HepG2 (cell line): ENCODE measurements around the gene PTPRM. TPM values are rescaled to one million over a fixed set of nuclear protein-coding genes. Genes with fewer than 3 reads are reported as not detected.

Experiments used
- DPF2 ChIP-seq: sonication (generic); formaldehyde crosslinking; IDR thresholded peaks from 2 replicates; pipeline ENCODE4 v1.4.0; 2020; ENCODE audit warnings: mild to moderate bottlenecking, low read depth, missing genetic modification reagents, borderline replicate concordance
- ETV5 ChIP-seq: IDR thresholded peaks from 2 replicates; pipeline ENCODE4 v1.6.1; 2018; ENCODE audit warnings: missing biosample characterization, missing genetic modification reagents, inconsistent platforms, borderline replicate concordance
- FUBP1 ChIP-seq: sonication (generic); formaldehyde crosslinking; IDR thresholded peaks from 2 replicates; pipeline ENCODE4 v1.5.1; 2020; ENCODE audit warnings: missing genetic modification reagents, mild to moderate bottlenecking, borderline replicate concordance
- IRX3 ChIP-seq: sonication (generic); formaldehyde crosslinking; IDR thresholded peaks from 2 replicates; pipeline ENCODE4 v1.8.1; 2023; ENCODE audit warnings: mild to moderate bottlenecking, low read depth, missing genetic modification reagents, borderline replicate concordance
- MYPOP ChIP-seq: sonication (generic); formaldehyde crosslinking; IDR thresholded peaks from 2 replicates; pipeline ENCODE4 v1.8.1; 2023; ENCODE audit warnings: mild to moderate bottlenecking, moderate library complexity, missing genetic modification reagents
- NFIC ChIP-seq: IDR thresholded peaks from 2 replicates; pipeline ENCODE4 v1.6.1; 2012; ENCODE audit warnings: mild to moderate bottlenecking, low read length, inconsistent platforms
- ONECUT2 ChIP-seq: sonication (generic); formaldehyde crosslinking; IDR thresholded peaks from 2 replicates; pipeline ENCODE4 v1.4.0; 2020; ENCODE audit warnings: missing genetic modification reagents
- RORA ChIP-seq: sonication (generic); formaldehyde crosslinking; IDR thresholded peaks from 2 replicates; pipeline ENCODE4 v1.5.0; 2020; ENCODE audit warnings: mild to moderate bottlenecking, missing genetic modification reagents, moderate library complexity
- STAT6 ChIP-seq: sonication (generic); formaldehyde crosslinking; IDR thresholded peaks from 2 replicates; pipeline ENCODE4 v1.4.0; 2020; ENCODE audit warnings: missing genetic modification reagents, mild to moderate bottlenecking, borderline replicate concordance
- ZNF713 ChIP-seq: sonication (generic); formaldehyde crosslinking; IDR thresholded peaks from 2 replicates; pipeline ENCODE4 v1.4.0; 2020; ENCODE audit warnings: mild to moderate bottlenecking, missing genetic modification reagents
- ZNF879 ChIP-seq: sonication (generic); formaldehyde crosslinking; IDR thresholded peaks from 2 replicates; pipeline ENCODE4 v1.8.1; 2023; ENCODE audit warnings: missing genetic modification reagents
- polyA plus RNA-seq, 8 experiments: library from polyadenylated mRNA; depleted of rRNA in 3 of 8; stranded (reverse) in 7 of 8; unstranded in 1 of 8; fragments of >200 nt; fragmentation: Illumina TruSeq in 4 of 8; extraction: Trizol in 4 of 8; gene quantifications; 2 replicates each; pipeline versions ENCODE4 v1.2.1 to v1.2.3, GENCODE V29; 2011 to 2016; ENCODE audit warnings: low read depth in 4 of 8, missing spikeins in 1 of 8, mixed read lengths in 1 of 8; ENCODE audit not compliant: insufficient read depth in 1 of 8
- total RNA-seq, 5 experiments: library from RNA; depleted of rRNA; stranded (reverse); fragments of >200 nt; fragmentation: Illumina TruSeq; extraction: Trizol; gene quantifications; 2 replicates each; pipeline ENCODE4 v1.2.3, GENCODE V29; 2016; ENCODE audit warnings: low read depth in 1 of 5
- TF ChIP-seq, protein P1 (sequence below): sonication (generic); formaldehyde crosslinking; IDR thresholded peaks from 2 replicates; pipeline ENCODE4 v1.4.0; 2020; ENCODE audit warnings: missing genetic modification reagents, low read depth, mild to moderate bottlenecking, borderline replicate concordance
- TF ChIP-seq, protein P2 (sequence below), 2 experiments: IDR thresholded peaks; 2 replicates each; pipeline ENCODE4 v1.6.1; 2011 to 2012; ENCODE audit warnings: low read length in 2 of 2, borderline replicate concordance in 1 of 2, low read depth in 1 of 2, mild to moderate bottlenecking in 1 of 2, moderate library complexity in 1 of 2
- TF ChIP-seq, protein P3 (sequence below): sonication (generic); formaldehyde crosslinking; IDR thresholded peaks from 2 replicates; pipeline ENCODE4 v1.8.1; 2023; ENCODE audit warnings: mild to moderate bottlenecking, missing genetic modification reagents

The PTPRM gene
- total and polyA plus RNA-seq, 2 of the 13 experiments (the other 11 are each of a cell fraction or from before 2014, with no cell fraction given): 12.6 to 108 TPM

DNA sequence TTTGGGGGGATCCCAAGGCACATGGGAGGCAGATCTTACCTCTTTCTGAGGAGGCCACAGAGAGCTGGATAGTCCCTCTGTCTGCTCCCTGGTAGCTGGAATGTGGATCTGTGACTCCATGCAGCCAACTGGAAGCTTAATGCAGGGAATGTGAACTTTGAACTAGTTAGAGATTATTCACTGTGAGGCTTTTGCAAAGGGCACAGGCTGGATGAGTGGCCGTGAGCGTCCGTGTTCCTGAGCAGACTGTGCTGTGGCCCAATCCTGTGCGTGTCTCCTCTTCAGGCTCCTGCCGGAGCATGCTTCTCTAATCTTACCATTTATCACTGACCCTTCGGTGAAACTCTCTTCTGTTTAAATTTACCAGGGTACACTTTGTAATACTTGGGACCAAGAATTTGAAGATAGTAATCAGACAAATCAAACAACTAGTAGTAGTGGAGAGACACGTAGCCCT, 187.6 kb downstream of the PTPRM start (continued):
- no peak for TF ChIP-seq MYPOP
- TF ChIP-seq ETV5 (CRISPR knock-in tag): peak; percentile 37; the same call in 1 of the 2 replicates
- TF ChIP-seq, protein P1, sequence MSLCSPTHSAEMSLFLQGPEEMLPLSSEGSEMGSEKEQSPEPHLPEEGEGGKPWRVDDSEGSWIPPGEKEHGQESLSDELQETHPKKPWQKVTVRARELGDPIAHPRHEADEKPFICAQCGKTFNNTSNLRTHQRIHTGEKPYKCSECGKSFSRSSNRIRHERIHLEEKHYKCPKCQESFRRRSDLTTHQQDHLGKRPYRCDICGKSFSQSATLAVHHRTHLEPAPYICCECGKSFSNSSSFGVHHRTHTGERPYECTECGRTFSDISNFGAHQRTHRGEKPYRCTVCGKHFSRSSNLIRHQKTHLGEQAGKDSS (CRISPR knock-in tag): 0 out of 2 replicates have a peak, but pooled peaks have one; percentile 51
- TF ChIP-seq NFIC: no peak
- peak; percentile 45; the same call in 1 of the 2 replicates for TF ChIP-seq ZNF713
- no peak for TF ChIP-seq ZNF879 (CRISPR knock-in tag)
- TF ChIP-seq DPF2 (CRISPR knock-in tag): peak; percentile 80
- TF ChIP-seq IRX3: no peak
- TF ChIP-seq, protein P2, sequence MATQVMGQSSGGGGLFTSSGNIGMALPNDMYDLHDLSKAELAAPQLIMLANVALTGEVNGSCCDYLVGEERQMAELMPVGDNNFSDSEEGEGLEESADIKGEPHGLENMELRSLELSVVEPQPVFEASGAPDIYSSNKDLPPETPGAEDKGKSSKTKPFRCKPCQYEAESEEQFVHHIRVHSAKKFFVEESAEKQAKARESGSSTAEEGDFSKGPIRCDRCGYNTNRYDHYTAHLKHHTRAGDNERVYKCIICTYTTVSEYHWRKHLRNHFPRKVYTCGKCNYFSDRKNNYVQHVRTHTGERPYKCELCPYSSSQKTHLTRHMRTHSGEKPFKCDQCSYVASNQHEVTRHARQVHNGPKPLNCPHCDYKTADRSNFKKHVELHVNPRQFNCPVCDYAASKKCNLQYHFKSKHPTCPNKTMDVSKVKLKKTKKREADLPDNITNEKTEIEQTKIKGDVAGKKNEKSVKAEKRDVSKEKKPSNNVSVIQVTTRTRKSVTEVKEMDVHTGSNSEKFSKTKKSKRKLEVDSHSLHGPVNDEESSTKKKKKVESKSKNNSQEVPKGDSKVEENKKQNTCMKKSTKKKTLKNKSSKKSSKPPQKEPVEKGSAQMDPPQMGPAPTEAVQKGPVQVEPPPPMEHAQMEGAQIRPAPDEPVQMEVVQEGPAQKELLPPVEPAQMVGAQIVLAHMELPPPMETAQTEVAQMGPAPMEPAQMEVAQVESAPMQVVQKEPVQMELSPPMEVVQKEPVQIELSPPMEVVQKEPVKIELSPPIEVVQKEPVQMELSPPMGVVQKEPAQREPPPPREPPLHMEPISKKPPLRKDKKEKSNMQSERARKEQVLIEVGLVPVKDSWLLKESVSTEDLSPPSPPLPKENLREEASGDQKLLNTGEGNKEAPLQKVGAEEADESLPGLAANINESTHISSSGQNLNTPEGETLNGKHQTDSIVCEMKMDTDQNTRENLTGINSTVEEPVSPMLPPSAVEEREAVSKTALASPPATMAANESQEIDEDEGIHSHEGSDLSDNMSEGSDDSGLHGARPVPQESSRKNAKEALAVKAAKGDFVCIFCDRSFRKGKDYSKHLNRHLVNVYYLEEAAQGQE (IDR thresholded peaks at IDR 0.05; ENCODE audit: borderline replicate concordance in 1 of 2, low read depth in 1 of 2, low read length in 2 of 2): no peak; a peak in 1 of 4 replicates
- TF ChIP-seq, protein P3, sequence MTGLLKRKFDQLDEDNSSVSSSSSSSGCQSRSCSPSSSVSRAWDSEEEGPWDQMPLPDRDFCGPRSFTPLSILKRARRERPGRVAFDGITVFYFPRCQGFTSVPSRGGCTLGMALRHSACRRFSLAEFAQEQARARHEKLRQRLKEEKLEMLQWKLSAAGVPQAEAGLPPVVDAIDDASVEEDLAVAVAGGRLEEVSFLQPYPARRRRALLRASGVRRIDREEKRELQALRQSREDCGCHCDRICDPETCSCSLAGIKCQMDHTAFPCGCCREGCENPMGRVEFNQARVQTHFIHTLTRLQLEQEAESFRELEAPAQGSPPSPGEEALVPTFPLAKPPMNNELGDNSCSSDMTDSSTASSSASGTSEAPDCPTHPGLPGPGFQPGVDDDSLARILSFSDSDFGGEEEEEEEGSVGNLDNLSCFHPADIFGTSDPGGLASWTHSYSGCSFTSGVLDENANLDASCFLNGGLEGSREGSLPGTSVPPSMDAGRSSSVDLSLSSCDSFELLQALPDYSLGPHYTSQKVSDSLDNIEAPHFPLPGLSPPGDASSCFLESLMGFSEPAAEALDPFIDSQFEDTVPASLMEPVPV (CRISPR knock-in tag): no peak
- TF ChIP-seq FUBP1 (CRISPR knock-in tag): no peak
- TF ChIP-seq RORA: no peak
- no peak for TF ChIP-seq ONECUT2
- no peak for TF ChIP-seq STAT6 (CRISPR knock-in tag)
